ENCODE data around the gene TRDMT1.

Gene TRDMT1

DNA sequence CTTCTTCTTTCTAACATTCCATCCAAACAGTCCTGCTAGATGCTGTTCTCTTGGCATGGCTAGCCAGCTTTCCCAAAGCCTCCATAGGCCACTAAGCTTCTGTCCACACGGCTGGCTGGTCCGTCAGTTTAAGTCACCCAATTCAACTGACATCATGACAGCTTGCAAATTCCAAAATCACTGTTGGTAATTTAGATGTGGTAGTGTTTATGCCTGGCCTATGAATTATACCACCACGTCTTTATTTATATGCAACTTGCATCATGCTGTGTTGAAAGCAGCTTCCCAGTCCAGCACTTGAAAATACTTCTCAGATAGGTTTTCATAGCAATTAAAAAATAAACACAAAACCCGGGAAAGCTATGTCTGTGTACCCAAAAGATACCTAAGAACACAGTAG, 24.3 kb upstream of the TRDMT1 start:
- ChIA-PET POLR2A (no interaction called here), CTCF (interaction anchor here (1.1 to 2.8 kb wide), 2 partner anchors 10 to 13 kb away, joined by 4 to 10 read pairs; no protein-coding TSS in a partner anchor)
- TF ChIP-seq, protein P1, sequence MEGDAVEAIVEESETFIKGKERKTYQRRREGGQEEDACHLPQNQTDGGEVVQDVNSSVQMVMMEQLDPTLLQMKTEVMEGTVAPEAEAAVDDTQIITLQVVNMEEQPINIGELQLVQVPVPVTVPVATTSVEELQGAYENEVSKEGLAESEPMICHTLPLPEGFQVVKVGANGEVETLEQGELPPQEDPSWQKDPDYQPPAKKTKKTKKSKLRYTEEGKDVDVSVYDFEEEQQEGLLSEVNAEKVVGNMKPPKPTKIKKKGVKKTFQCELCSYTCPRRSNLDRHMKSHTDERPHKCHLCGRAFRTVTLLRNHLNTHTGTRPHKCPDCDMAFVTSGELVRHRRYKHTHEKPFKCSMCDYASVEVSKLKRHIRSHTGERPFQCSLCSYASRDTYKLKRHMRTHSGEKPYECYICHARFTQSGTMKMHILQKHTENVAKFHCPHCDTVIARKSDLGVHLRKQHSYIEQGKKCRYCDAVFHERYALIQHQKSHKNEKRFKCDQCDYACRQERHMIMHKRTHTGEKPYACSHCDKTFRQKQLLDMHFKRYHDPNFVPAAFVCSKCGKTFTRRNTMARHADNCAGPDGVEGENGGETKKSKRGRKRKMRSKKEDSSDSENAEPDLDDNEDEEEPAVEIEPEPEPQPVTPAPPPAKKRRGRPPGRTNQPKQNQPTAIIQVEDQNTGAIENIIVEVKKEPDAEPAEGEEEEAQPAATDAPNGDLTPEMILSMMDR (IDR thresholded peaks at IDR 0.05; ENCODE audit: insufficient read depth, low read length, missing control alignments) = no peak
- H3K4me3 ChIP-seq (ENCODE audit: low read depth, low read length) = no peak overlapping the region
- no peak for DNase-seq (ENCODE audit: low read depth, low spot score)

DNA sequence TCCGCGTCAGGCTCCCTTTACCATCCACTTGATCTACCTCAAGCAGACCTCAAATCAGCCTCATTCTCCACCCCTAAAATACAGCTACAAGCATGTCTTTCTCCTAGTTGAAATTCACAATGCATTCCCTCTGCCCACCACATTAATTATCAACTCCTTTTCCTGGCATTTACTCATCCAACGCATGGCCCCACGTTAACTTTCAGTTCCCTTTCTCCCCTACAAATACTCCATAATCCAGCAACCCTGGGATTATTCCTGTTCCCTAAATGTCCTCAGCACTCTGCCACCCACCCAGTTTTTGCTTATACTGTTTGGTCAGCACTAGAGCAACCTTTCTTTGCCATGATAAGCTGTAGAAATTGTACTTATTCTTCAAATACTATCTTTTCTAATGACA, 20.9 kb upstream of the TRDMT1 start:
- TF ChIP-seq, protein P1 (IDR thresholded peaks at IDR 0.05; ENCODE audit: insufficient read depth, low read length, missing control alignments) = no peak
- ChIA-PET CTCF (interaction anchor here (0.6 to 2.4 kb wide), 5 partner anchors 34 to 339 kb away, joined by 3 to 6 read pairs (median 3); no protein-coding TSS in a partner anchor), POLR2A (no interaction called here)
- no peak for DNase-seq (ENCODE audit: low read depth, low spot score)
- H3K4me3 ChIP-seq (ENCODE audit: low read depth, low read length) = no peak overlapping the region

DNA sequence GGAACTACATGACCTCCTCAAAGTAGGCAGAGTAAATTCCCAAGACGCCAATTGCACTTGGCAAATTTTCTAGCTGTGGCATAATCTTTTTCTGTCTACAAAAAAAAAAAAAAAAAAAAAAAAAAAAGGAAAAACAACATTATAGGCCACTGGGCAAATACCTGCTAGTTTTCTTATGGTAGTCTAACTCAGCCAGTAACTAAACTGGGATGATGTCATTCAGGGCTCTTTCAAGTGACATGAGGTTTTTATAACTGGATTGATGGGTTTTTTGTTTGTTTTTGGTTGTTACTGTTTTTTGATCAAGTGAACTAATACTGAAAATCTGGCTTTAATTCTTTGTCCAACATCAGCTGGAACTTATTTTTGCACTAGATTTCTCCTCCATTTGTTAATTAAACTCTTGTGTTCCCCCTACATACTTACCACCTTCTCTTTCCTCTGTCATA, 19.2 kb upstream of the TRDMT1 start:
- no peak for DNase-seq (ENCODE audit: low read depth, low spot score)
- CTCF ChIA-PET = interaction anchor here (1.0 to 1.9 kb wide), 2 partner anchors 10 to 393 kb away, joined by 3 to 7 read pairs; no protein-coding TSS in a partner anchor
- POLR2A ChIA-PET = interaction anchor here (0.8 to 4.0 kb wide), 2 partner anchors 9 to 145 kb away, joined by 3 to 51 read pairs; partner anchors contain the start of gene VIM
- H3K4me3 ChIP-seq (ENCODE audit: low read depth, low read length) = no peak overlapping the region
- TF ChIP-seq, protein P1 (IDR thresholded peaks at IDR 0.05; ENCODE audit: insufficient read depth, low read length, missing control alignments) = no peak

DNA sequence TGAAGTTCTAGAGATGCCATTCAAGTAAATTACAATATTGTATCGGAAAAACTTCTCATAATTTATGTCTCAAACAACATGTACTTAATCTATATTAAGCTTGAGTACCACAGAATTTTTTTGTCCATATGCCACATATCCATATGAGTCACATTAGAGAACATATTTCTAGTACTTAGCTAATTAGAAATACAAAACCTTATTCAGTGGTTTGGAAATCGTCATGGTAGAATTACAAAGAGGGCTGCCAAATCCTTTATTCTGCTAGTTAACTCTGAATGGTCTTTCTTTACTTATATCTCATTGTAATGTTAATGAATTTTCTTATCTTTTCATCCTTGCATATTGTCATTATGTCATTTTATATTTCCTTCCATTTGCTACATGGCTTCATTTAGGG, 17.6 kb upstream of the TRDMT1 start:
- H3K4me3 ChIP-seq (ENCODE audit: low read depth, low read length) = no peak overlapping the region
- DNase-seq (ENCODE audit: low read depth, low spot score) = no peak
- TF ChIP-seq, protein P1 (IDR thresholded peaks at IDR 0.05; ENCODE audit: insufficient read depth, low read length, missing control alignments) = no peak
- ChIA-PET CTCF (interaction anchor here (1.4 kb wide), 1 partner anchor 366 kb away, joined by 3 read pairs; no protein-coding TSS in a partner anchor), POLR2A (interaction anchor here (0.9 to 4.0 kb wide), 5 partner anchors 11 to 160 kb away, joined by 3 to 51 read pairs (median 3); partner anchors contain the start of gene VIM)

DNA sequence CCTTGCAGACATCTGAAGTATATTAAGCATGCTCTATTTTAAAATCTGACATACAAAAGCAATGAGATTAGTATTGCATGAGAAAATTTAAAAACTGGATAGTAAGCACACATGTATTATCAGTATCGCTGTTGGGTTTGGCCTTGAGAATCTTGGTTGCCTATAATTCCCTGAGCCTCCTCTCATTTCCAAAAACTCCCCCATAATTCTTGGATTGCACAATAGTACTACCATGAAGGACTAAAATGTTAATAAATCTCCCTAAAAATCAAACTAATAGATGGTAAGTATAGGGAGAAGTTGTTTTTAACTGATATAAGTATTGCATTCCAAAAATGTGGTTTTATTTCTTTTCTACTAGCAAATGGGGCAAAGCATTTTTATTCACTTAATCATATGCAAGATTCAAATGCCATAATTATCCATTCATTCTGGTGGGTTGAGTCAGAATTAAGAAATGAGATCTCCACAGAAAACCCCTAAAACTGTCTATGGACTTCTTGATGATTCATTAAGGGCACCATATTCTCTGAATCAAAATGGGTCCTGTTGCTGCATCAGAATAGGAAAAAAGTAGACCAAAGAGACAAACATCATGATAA, 16.3 kb upstream of the TRDMT1 start:
- ChIA-PET POLR2A (interaction anchor here (1.7 to 4.0 kb wide), 2 partner anchors 12 to 20 kb away, joined by 4 to 51 read pairs; partner anchors contain the start of gene VIM), CTCF (no interaction called here)
- TF ChIP-seq, protein P1 (IDR thresholded peaks at IDR 0.05; ENCODE audit: insufficient read depth, low read length, missing control alignments) = no peak
- H3K4me3 ChIP-seq (ENCODE audit: low read depth, low read length) = no peak overlapping the region
- DNase-seq (ENCODE audit: low read depth, low spot score) = no peak

DNA sequence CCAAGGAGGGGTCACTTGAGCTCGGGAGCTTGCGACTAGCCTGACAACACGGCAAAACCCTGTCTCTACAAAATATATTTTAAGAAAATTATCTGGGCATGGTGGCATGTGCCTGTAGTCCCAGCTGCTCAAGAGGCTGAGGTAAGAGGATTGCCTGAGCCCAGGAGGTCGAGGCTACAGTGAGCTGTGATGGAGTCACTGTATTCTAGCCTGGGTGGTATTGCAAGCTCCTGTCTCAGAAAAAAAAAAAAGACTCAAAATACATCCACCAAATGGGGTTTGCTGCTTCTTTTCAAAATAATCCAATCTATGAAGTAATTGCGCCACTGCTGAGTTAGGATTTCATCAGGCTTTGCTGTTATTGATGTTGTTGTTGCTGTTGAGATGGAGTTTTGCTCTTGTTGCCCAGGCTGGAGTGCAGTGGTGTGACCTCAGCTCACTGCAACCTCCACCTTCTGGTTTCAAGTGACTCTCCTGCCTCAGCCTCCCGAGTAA, 15.5 kb upstream of the TRDMT1 start:
- no peak overlapping the region for H3K4me3 ChIP-seq (ENCODE audit: low read depth, low read length)
- ChIA-PET CTCF (interaction anchor here (0.8 kb wide), 1 partner anchor 218 kb away, joined by 3 read pairs; no protein-coding TSS in a partner anchor), POLR2A (interaction anchor here (1.1 to 2.5 kb wide), 4 partner anchors 11 to 141 kb away, joined by 3 to 48 read pairs (median 6); partner anchors contain the start of gene VIM)
- no peak for DNase-seq (ENCODE audit: low read depth, low spot score)
- TF ChIP-seq, protein P1 (IDR thresholded peaks at IDR 0.05; ENCODE audit: insufficient read depth, low read length, missing control alignments) = no peak
